Measurements from ENCODE around the gene MICOS13.

- TF ChIP-seq CTCF (IDR thresholded peaks at IDR 0.05; ENCODE audit: poor library complexity, severe bottlenecking) = no peak
- TF ChIP-seq REST (IDR thresholded peaks at IDR 0.05; ENCODE audit: borderline replicate concordance) = no peak
- TF ChIP-seq EZH2 (IDR thresholded peaks at IDR 0.05; ENCODE audit: borderline replicate concordance, insufficient read depth, low read length, poor library complexity, severe bottlenecking) = no peak
- no peak for TF ChIP-seq EP300 (conservative IDR thresholded peaks at IDR 0.05; ENCODE audit: poor library complexity, severe bottlenecking)
- no peak for TF ChIP-seq POLR2AphosphoS5 (IDR thresholded peaks at IDR 0.05)
- TF ChIP-seq RAD21 (conservative IDR thresholded peaks at IDR 0.05) = no peak
Measured at GRCh38 chr19:5683177-5683886, 3.0 kb upstream of the MICOS13 start.
